GM18502 (cell line): ENCODE results near the gene AGER.
"Not testable (repeated sequence)": the region's sequence is repeated elsewhere in the genome, so short reads cannot be mapped to it uniquely, and the experiment has no call there.

Experiments used
- ATAC-seq: cut with Tn5 transposase; IDR thresholded peaks from one replicate; pipeline ENCODE4 v1.9.1; 2021; ENCODE audit warnings: mild to moderate bottlenecking; ENCODE audit not compliant: unreplicated experiment, poor library complexity

Gene AGER

DNA sequence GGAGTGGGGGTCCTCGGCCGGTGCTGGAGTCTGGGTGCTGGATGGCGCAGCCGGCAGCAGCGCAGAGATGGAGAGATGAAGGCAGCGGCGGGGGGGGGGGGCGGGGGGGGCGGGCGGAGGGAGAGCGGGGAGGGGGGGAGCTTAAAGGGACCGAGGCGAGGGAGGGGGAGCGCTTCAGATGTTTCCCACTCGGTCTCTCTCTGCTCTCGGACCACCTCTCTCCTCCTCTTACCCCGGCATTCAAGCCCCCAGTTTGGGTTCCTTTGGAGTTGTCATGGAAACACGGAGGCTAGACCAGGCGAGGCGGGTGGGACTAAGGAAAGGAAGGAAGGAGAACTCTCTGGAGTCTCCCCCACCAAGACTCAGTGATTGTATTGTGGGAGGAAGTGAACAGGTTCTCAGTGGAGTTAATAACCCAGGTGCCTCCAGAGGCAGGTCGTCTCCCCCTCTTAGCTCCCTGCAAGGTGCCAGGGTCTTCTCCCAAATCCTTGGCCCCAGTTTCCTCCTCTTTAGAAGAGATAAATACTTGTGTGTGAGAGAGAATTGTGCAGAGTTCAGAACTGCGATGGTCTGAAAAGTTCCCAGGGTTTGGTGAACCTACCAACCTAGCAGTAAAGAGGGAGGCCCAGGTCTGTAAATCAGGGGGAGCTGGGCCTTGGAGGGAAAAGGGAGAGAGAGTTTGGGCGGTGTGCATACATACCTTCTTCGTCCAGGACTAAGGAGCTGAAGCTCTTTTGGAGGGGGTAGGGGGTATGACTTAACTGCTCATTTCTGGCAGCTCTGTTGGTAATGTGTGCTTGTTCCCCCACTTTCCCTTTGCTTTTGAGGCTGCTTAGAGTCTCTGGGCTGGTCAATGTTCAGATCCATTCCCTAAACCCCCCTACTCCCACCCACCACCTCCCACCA is 31.9 kb downstream of the AGER start, which contains the start of gene PRRT1:
TSS of gene PRRT1 (minus strand) at position 77 of the 906 bp plus-strand sequence. CDS start 112 bp downstream, outside the sequence.
- no peak for ATAC-seq

DNA sequence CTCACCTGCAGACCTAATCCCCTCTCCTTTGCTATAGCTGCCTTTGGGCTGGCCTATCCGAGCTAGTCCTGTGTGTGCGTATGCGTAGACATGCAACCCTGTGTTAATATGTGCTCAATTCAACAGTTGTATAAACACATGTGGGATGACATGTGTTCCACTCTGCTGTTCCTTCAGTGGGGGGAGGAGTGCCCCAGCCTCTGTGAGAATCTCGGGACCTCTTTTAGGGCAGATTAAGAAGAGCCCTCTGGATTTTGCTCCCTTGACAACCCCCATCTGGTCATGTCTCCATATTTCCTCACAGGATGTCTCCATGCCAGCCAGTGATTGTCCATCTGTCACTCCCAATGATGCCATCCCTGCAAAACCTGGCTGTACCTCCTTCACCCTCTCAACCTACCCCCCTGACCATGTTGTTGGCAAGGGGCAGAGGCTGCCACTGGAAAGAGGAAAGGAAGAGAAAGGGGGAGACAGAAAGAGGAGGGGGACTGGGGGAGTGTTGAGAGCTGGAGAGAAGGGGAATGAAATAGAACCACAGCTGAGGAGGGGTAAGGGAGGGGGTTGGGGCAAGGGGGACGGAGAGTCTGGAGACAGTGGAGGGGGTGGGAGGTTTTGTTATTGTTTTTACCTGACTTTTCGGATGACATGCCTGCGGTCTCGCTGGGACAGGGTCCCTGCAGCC is 32.7 kb downstream of the AGER start:
- ATAC-seq = no peak

DNA sequence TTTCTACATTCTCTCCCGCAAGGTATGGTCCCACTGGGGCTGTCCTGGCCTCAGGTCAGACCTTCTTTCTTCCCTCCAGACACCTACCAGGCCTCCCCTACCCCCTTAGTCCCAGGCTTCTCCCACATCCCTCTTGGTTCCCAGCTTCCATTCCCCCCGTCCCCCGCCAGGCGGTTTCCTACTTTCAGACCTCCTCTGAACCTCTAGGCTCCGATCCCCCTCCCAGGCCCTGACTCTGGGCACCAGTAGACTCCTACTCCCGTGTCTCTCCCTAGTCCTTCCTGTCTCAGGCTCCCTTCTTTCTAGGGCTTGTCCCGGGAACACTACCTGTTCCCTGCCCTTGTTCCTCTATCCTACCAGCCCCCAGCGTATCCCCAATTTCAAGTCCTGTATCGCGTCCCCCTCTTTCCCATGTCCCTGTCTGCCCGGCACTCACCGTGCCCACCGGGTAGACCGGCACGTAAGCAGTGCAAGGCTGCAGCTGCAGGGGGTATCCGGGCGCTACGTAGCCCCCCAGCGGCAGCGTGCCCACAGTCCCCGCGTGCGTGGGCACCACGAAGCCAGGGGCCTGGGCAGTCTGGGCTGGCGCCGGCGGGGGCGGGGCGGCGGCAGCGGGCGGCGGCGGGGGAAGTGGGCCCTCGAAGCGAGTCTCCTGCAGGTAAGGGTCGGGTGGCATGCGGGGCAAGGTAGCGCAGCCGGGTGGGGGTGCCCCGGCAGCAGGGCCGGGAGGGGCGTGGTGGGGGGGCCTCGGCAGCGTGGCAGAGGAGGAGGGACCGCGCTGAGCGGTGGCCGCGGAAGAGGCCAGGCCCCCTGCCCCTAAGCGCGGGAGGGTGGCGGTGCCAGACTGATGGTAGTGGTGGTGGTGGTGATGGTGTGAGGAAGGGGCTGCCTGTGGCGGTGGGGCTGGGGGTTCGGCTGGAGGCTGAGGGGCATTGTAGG is 33.9 kb downstream of the AGER start:
- ATAC-seq = no peak

DNA sequence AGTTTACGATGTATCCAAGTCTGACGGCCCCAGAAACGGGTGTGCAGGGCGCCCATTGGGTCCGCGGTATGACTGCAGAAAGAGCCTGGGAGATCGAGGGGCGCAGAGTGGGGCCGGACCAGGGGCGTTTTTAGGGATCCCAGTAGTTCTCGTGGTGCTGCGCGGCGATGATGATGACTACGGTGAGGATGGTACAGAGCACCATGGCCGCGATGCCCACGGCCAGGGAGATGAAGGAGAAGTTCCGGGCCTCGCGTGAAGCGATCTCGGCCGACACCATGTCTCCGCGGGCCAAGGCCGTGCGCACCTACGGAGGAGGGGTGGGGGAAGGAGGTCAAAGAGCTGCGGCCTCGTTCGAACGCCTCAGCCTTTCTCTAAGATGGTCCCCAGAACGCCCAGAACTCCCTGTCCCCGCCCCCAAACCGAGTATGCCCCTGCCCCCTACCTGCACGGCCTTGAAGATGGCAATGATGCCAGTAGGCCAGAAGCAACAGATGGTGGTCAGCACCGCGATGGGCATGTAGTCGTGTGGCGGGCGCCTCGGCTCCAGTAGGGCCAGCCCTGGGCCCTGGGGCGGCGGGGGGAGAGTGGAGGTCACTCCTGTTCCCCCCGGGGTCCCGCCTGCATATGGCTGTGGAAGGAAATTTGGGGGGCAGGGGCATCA is 34.8 kb downstream of the AGER start:
- ATAC-seq = no peak

DNA sequence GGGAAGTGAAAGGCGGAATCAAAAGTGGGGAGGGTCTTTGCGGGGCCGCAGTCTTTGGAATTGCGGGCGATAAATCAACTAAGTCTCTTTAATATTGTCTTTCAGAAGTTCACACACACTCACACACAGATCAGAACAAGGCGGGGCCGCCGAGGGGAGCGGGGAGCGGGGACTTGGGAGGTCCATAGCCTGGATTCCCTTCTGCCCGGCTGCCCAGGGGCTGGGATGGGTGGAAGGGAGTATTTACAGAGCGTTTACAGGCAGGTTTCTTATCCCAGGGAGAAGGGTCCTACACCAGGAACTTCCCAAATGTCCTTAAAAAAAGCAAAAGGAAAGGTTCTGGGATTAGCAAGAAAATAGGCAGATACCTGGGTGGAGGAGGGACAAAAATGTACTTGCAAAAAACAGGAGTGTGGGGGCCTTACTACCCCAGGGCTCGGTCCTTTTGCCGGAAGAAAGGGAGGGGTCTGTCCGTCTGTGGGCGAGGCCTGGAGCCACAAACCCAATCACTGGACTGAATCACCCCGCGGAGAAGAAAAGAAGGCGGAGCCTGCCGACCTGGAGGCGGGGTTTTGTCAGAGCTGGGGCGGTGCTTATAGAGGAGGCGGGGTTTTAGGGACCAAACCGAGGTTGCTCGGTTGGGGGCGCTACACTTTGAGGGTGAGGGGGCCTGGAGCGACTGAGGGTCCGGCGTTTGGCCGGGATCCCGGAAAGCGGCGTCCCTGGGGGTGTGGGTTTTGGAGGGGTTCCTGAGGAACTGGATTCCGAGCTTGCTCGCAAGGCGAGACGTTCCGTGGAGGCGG is 35.6 kb downstream of the AGER start:
- no peak for ATAC-seq

DNA sequence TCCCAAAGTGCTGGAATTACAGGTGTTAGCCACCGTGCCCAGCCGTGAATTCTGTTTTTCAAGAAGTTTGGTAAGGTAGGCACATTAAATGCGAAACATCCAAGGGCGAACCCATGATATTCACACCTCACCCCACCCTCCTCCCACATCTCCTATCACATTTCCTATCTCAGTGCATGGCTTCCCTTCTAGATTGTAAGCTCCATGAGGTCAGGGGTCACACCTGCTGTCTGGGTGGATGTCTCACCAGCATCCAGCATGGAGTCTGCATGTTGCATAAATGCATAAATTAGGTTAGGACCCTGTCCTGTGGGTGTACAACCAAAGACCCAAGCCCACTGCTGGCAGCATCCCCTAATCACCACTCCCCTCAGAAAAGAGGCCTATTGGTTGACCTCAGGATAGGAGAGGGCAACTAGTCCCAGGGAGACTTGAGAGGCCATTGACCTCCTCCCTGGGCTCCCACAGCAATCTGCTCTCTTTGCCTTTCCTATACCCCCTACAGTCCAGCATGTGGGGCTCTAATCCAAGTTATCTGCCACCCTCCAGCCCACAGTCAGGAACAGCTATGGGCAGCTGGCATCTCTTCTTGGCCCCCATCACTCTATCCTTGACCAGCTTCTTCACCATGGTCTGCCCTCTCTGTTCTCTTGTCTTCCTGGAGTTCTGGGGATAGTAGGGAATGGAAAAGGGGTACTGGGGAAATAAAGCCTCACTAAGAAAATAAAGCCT is 36.5 kb downstream of the AGER start:
- no peak for ATAC-seq

DNA sequence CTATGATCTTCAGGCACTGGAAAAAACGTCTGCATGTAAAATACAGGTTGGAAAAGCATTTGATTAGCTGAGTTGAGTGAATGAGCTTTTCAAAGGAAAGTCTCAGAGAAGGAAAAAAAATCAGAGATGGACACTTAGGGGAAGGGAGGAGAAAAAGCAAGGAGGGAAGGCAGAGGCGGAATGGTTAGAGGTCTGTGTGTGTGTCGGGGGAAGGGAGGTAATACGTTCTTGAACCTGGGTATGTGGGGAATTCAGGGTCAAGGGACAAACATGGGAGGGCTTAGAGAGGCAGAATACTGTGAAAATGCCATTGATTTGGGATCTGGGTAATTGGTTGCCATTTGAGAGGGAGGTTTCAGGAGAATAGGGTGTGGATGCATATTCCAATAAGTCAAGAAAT is 37.4 kb downstream of the AGER start:
- ATAC-seq = no peak

DNA sequence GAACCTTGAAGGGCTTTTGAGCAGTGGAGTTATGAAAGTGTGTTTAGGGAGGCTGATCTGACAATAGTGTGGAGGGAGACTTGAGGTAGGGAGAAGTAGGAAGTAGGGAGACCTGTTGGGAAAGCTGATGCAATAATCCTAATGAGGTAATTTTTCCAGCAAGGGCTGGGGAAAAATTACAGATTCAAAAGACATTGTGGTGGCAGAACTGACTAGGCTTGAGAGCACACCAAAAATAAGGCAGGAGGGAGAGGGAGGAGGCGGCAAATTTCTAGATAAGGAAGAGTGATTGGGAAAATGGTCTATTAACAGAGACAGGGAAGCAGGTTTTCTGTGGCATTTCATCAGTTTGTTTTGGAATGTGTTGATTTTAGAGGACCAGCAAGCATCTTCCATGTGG is 37.8 kb downstream of the AGER start:
- ATAC-seq = no peak

DNA sequence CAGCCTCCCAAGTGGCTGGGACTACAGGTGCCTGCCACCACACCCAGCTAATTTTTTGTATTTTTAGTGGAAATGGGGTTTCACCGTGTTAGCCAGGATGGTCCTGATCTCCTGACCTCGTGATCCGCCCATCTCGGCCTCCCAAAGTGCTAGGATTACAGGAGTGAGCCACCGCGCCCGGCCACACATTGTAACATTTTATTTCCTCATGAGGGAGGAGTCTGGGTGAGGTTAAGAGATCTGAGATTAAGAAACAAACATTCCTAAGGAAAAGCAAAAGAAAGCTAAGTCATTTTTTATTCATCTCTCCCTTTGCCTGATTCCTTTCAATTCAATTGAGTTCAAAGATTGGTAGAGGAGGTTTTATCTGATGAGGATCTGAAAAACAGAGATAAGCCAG is 39.8 kb downstream of the AGER start:
- not testable (repeated sequence) for ATAC-seq

DNA sequence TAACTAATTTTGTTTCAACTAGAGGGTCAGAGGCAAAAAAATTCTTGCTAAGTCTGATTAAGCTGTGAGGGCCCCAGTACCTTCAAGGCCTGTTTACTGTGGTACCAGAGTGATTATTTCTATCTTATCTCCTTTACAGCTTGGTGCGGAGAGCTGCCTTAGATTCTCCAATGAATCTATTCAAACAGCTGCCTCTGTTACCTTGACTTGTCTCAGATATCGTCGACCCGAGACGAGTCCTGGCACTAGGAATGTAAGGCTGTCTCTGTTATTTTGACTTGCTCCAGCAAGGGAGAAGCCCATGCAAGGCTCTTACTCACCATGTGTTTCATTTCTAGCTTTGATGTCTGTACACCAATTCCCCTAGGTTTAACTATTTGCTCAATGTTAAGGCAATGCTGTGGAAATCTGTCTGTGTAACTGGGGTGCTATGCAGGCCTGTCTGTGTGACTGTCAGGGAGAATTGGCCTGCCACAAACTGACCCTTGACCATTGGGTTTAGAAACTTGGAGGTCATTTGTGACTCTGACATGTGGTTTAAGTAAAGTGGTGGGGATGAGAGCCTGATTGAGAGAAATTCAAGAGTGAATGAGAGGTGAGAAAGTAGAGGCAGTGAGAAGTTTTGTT is 43.5 kb downstream of the AGER start:
- no peak for ATAC-seq

DNA sequence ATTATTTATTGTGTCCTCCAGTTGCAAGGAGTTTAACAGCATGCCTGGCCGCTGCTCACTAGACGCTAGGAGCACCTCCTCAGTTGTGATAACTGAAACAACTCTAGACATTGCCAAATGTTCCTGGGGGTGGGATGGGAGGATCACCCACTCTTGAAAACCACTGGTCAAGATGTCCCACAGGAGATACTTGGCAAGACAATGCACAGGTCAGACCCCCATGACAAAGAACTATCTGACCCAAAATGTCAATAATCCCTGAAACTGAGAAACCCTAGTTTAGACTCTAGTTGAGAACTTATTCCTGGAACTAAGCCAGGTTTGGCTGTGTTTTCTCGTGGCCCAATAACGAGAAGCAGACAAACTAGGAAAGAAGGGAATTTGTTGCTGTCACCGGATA is 44.5 kb downstream of the AGER start:
- no peak for ATAC-seq

DNA sequence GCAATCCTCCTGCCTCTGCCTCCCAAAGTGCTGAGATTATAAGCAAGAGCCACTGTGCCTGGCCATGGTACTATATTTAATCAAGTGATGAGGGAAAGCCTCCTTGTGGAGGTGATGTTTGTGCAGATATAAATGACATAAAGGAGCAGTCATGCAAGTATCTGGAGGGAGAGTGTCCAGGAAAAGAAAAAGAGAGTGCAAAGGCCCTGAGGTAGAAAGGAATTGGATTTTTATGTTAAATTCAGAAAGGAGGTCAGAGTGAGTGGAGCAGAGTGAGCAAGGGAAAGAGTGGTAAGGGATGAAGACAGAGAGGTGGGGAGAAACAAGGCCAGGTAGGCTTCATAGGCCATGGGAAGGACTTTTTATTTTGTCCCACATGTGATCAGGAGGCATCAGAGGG is 46.6 kb downstream of the AGER start:
- ATAC-seq = no peak

DNA sequence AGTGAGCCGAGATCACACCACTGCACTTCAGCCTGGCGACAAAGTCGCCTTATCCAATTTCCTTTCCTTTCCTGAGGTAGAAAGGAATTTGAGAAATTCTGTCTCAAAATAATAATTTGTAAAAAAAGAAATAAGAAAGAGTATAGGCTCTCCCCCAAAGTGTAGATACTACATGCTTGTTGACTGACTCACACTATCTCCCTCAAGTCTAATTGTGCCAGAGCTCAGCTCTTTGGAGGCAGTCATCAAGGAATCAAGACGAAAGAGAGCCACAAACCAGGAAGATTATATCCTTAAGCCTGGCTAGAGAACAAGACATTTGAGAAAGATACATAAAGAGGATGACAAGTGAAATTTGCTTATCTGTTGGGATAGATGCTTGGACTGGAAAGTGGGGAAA is 50.3 kb downstream of the AGER start:
- ATAC-seq = no peak

DNA sequence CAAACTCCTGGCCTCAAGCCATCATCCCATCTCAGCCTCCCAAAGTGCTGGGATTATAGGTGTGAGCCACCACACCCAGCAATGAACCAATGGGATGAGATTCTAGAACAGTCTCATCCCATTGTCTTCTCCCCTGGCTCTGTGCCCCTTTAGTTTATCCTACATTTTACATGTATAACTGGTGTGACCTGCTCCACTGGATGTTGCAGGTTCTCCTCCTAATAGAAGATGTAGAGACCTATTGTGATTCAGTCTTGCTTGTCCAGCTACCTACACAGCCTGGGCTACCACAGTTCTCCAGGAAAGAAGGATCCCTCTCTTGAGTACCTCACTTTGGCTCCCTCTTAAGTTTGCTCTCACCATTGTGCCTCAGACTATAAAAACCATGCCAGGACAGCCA is 51.9 kb downstream of the AGER start:
- no peak for ATAC-seq

DNA sequence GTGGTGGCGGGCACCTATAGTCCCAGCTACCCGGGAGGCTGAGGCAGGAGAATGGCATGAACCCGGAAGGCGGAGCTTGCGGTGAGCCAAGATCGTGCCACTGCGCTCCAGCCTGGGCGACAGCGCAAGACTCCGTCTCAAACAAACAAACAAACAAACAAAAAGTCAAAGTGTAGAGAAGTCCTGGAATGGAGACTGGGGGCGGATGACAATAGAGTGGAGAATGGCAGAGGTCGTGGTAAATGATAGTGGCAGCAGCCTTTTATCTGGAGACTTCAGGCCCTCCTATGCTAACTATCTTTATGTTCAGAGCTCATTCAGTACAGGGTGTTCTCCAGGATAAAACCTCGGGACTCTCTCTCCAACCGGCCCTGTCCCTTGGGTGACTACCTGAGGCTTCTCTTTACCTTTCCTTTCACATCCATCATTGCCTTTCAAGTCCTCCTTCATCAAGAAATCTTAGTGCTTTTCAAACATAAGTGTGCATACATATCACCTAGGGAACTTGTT is 52.6 kb downstream of the AGER start:
- ATAC-seq = no peak
